Activated naive CD8-positive, alpha-beta T cell treated with anti-CD3 and anti-CD28 coated beads, Interleukin-2, amount 50 U/mL, for 24 hours (primary cell): ENCODE results near the gene CCDC80.

Experiments used
- ATAC-seq: fragments of 150-1000 bp; cut with Tn5 transposase; one replicate; pipeline ENCODE4 v1.10.0; 2021
- DNase-seq: peaks from one replicate; pipeline ENCODE4 v3.0.0; 2021
- H3K27ac Mint-ChIP-seq: one replicate; pipeline ENCODE4 v1.8.0; 2021; ENCODE audit warnings: mild to moderate bottlenecking, mixed read lengths
- H3K27me3 Mint-ChIP-seq: one replicate; pipeline ENCODE4 v1.8.0; 2021; ENCODE audit warnings: mixed read lengths
- H3K36me3 Mint-ChIP-seq: one replicate; pipeline ENCODE4 v1.8.0; 2021; ENCODE audit warnings: low read depth, mixed read lengths
- H3K4me1 Mint-ChIP-seq: one replicate; pipeline ENCODE4 v1.8.0; 2021; ENCODE audit warnings: mixed read lengths
- H3K4me3 Mint-ChIP-seq: one replicate; pipeline ENCODE4 v1.8.0; 2021; ENCODE audit warnings: mild to moderate bottlenecking, moderate library complexity, mixed read lengths
- H3K9me3 Mint-ChIP-seq: one replicate; pipeline ENCODE4 v1.8.0; 2021; ENCODE audit warnings: mixed read lengths

The CCDC80 gene

GRCh38 chr3:112640930-112641801, at the start of gene CCDC80:
Gene CCDC80, minus strand, starts transcription at chr3:112641143. Its CDS starts 1,238 bp downstream, at chr3:112639905.
- Mint-ChIP-seq H3K27me3 (peaks cover 1% of the 10 kb centered on the region), H3K4me3 (no peak within 1 kb of the TSS), H3K27ac (no peak within 1 kb of the TSS), H3K9me3 (no peaks in the 10 kb centered on the region), H3K4me1 (peaks cover 17% of the 10 kb centered on the region), H3K36me3 (no peaks in the 10 kb centered on the region)
- no peak for ATAC-seq
- no peak for DNase-seq

- Mint-ChIP-seq H3K27ac (no peak overlapping the region), H3K36me3 (no peaks in the 10 kb centered on the region), H3K4me3 (no peak overlapping the region), H3K27me3 (peaks cover 2% of the 10 kb centered on the region), H3K4me1 (peaks cover 6% of the 10 kb centered on the region), H3K9me3 (no peaks in the 10 kb centered on the region)
- ATAC-seq (no peak), DNase-seq (no peak)
Observed at GRCh38 chr3:112689989-112690388, 49.0 kb upstream of the CCDC80 start.

- H3K4me3 Mint-ChIP-seq: no peak overlapping the region
- H3K27ac Mint-ChIP-seq: no peak overlapping the region
- H3K9me3 Mint-ChIP-seq: no peaks in the 10 kb centered on the region
- DNase-seq: no peak
- H3K4me1 Mint-ChIP-seq: peaks cover 6% of the 10 kb centered on the region
- ATAC-seq: no peak
- no peaks in the 10 kb centered on the region for H3K36me3 Mint-ChIP-seq
- H3K27me3 Mint-ChIP-seq: peaks cover 2% of the 10 kb centered on the region
Observed at GRCh38 chr3:112689385-112689784, 48.4 kb upstream of the CCDC80 start.

- ATAC-seq (no peak), DNase-seq (no peak)
- no peak overlapping the region for H3K4me3 Mint-ChIP-seq
- H3K4me1 Mint-ChIP-seq: peaks cover 6% of the 10 kb centered on the region
- H3K36me3 Mint-ChIP-seq: no peaks in the 10 kb centered on the region
- H3K27ac Mint-ChIP-seq: no peak overlapping the region
- H3K27me3 Mint-ChIP-seq: peaks cover 2% of the 10 kb centered on the region
- no peaks in the 10 kb centered on the region for H3K9me3 Mint-ChIP-seq
Observed at GRCh38 chr3:112688819-112689218, 47.9 kb upstream of the CCDC80 start.

GRCh38 chr3:112688085-112688769, 47.3 kb upstream of the CCDC80 start:
- DNase-seq (no peak), ATAC-seq (no peak)
- H3K27ac Mint-ChIP-seq: no peak overlapping the region
- peaks cover 2% of the 10 kb centered on the region for H3K27me3 Mint-ChIP-seq
- H3K4me3 Mint-ChIP-seq: no peak overlapping the region
- H3K36me3 Mint-ChIP-seq: no peaks in the 10 kb centered on the region
- H3K9me3 Mint-ChIP-seq: no peaks in the 10 kb centered on the region
- peaks cover 6% of the 10 kb centered on the region for H3K4me1 Mint-ChIP-seq

GRCh38 chr3:112687616-112688015, 46.7 kb upstream of the CCDC80 start:
- no peak for ATAC-seq
- DNase-seq: no peak
- H3K27me3 Mint-ChIP-seq: peaks cover 2% of the 10 kb centered on the region
- H3K9me3 Mint-ChIP-seq: no peaks in the 10 kb centered on the region
- H3K36me3 Mint-ChIP-seq: no peaks in the 10 kb centered on the region
- no peak overlapping the region for H3K4me3 Mint-ChIP-seq
- peaks cover 6% of the 10 kb centered on the region for H3K4me1 Mint-ChIP-seq
- H3K27ac Mint-ChIP-seq: no peak overlapping the region

GRCh38 chr3:112687211-112687610, 46.3 kb upstream of the CCDC80 start:
- ATAC-seq (no peak), DNase-seq (no peak)
- H3K4me1 Mint-ChIP-seq: peaks cover 6% of the 10 kb centered on the region
- no peak overlapping the region for H3K4me3 Mint-ChIP-seq
- H3K9me3 Mint-ChIP-seq: no peaks in the 10 kb centered on the region
- H3K27ac Mint-ChIP-seq: no peak overlapping the region
- H3K27me3 Mint-ChIP-seq: peaks cover 2% of the 10 kb centered on the region
- no peaks in the 10 kb centered on the region for H3K36me3 Mint-ChIP-seq

GRCh38 chr3:112685956-112686799, 45.2 kb upstream of the CCDC80 start:
- H3K4me3 Mint-ChIP-seq: no peak overlapping the region
- peaks cover 2% of the 10 kb centered on the region for H3K27me3 Mint-ChIP-seq
- no peak for DNase-seq
- no peak overlapping the region for H3K27ac Mint-ChIP-seq
- no peak for ATAC-seq
- H3K36me3 Mint-ChIP-seq: no peaks in the 10 kb centered on the region
- peaks cover 11% of the 10 kb centered on the region for H3K4me1 Mint-ChIP-seq
- no peaks in the 10 kb centered on the region for H3K9me3 Mint-ChIP-seq

- no peak for DNase-seq
- H3K27ac Mint-ChIP-seq: no peak overlapping the region
- peaks cover 11% of the 10 kb centered on the region for H3K4me1 Mint-ChIP-seq
- H3K36me3 Mint-ChIP-seq: no peaks in the 10 kb centered on the region
- no peak overlapping the region for H3K4me3 Mint-ChIP-seq
- H3K27me3 Mint-ChIP-seq: peaks cover 2% of the 10 kb centered on the region
- no peaks in the 10 kb centered on the region for H3K9me3 Mint-ChIP-seq
- no peak for ATAC-seq
Observed at GRCh38 chr3:112685420-112685819, 44.5 kb upstream of the CCDC80 start.

- Mint-ChIP-seq H3K4me3 (no peak overlapping the region), H3K27me3 (peaks cover 5% of the 10 kb centered on the region), H3K27ac (no peak overlapping the region), H3K9me3 (no peaks in the 10 kb centered on the region), H3K4me1 (peaks cover 12% of the 10 kb centered on the region), H3K36me3 (no peaks in the 10 kb centered on the region)
- ATAC-seq: no peak
- DNase-seq: no peak
Observed at GRCh38 chr3:112682361-112682760, 41.4 kb upstream of the CCDC80 start.

- Mint-ChIP-seq H3K4me3 (no peak overlapping the region), H3K27ac (no peak overlapping the region), H3K36me3 (no peaks in the 10 kb centered on the region), H3K27me3 (peaks cover 5% of the 10 kb centered on the region), H3K9me3 (no peaks in the 10 kb centered on the region), H3K4me1 (peaks cover 17% of the 10 kb centered on the region)
- DNase-seq: no peak
- ATAC-seq: no peak
Observed at GRCh38 chr3:112681822-112682325, 40.9 kb upstream of the CCDC80 start.

- ATAC-seq (peak; percentile 99), DNase-seq (peak; percentile 81)
- Mint-ChIP-seq H3K4me1 (peaks cover 62% of the 10 kb centered on the region), H3K27me3 (peaks cover 12% of the 10 kb centered on the region), H3K4me3 (peak overlapping the region; percentile 44), H3K36me3 (no peaks in the 10 kb centered on the region), H3K27ac (peak overlapping the region; percentile 77), H3K9me3 (no peaks in the 10 kb centered on the region)
Observed at GRCh38 chr3:112676659-112677234, 35.8 kb upstream of the CCDC80 start.

- DNase-seq (no peak), ATAC-seq (no peak)
- Mint-ChIP-seq H3K4me3 (peak overlapping the region; percentile 44), H3K27ac (peak overlapping the region; percentile 77), H3K36me3 (no peaks in the 10 kb centered on the region), H3K27me3 (peaks cover 12% of the 10 kb centered on the region), H3K9me3 (no peaks in the 10 kb centered on the region), H3K4me1 (peaks cover 66% of the 10 kb centered on the region)
Observed at GRCh38 chr3:112675943-112676535, 35.1 kb upstream of the CCDC80 start.

- H3K4me3 Mint-ChIP-seq: no peak overlapping the region
- peaks cover 66% of the 10 kb centered on the region for H3K4me1 Mint-ChIP-seq
- ATAC-seq: no peak
- no peaks in the 10 kb centered on the region for H3K9me3 Mint-ChIP-seq
- H3K27me3 Mint-ChIP-seq: peaks cover 12% of the 10 kb centered on the region
- no peak overlapping the region for H3K27ac Mint-ChIP-seq
- H3K36me3 Mint-ChIP-seq: no peaks in the 10 kb centered on the region
- DNase-seq: no peak
Observed at GRCh38 chr3:112675349-112675748, 34.4 kb upstream of the CCDC80 start.
